Measurements from ENCODE around the gene ACAT2.
"Not testable (repeated sequence)": the region's sequence is repeated elsewhere in the genome, so short reads cannot be mapped to it uniquely, and the experiment has no call there.

ACAT2 gene

DNA sequence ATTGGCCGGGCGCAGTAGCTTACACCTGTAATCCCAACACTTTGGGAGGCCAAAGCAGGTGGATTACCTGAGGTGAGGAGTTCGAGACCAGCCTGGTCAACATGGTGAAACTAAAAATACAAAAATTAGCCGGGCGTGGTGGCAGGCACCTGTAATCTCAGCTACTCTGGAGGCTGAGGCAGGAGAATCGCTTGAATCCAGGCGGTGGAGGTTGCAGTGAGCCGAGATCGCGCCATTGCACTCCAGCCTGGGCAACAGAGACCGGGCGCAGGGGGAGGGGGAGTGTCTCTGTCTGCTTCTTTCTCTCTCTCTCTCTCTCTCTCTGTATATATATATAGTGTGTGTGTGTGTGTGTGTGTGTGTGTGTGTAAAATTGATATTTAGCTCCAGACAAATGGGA, 29.3 kb upstream of the ACAT2 start:
- DNase-seq = not testable (repeated sequence)

DNA sequence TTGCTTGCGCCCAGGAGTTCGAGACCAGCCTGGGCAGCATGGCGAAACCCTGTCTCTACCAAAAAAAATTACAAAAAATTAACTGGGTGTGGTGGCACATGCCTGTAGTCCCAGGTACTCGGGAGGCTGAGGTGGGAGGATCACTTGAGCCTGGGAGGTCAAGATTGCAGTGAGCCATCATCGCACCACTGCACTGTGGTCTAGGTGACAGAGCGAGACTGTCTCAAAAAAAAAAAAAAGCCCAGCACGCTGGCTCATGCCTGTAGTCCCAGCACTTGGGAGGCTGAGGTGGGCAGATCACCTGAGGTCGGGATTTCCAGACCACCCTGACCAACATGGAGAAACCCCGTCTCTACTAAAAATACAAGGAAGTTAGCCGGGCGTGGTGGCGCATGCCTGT, 28.4 kb upstream of the ACAT2 start:
- DNase-seq = not testable (repeated sequence)

DNA sequence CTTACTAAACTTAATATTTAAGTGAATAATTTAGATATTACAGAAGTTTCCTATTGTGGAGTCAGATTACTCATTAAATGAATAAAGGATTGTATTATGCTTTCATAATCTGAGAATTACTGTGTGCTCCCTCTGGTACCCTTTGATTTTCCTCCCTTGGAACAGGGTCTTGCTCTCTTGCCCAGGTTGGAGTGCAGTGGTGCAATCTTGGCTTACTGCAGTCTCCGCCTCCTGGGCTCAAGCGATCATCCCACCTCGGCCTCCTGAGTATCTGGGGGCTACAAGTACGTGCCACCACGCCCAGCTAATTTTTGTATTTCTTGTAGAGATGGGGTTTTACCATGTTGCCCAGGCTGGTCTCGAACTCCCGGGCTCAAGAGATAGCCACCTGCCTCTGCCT, 24.9 kb upstream of the ACAT2 start:
- DNase-seq = no peak

DNA sequence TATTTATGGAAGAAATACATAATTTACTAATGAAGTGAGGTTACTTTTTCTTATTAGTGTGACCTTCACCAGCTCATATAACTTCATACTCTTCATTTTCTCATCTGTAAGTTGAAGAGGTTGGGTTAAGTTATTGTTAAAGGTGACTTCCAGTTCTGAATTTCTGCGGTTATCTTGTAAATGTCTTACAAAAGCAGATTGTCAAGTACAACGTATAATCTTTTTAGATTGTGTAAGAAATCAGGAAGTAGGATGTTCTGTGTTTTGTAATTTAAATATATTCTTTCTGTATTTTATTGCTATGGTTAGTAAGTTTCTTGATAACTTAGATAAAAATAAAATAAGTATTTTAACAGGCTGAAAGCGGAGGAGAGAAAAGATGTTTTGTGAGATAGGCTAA, 22.5 kb upstream of the ACAT2 start:
- no peak for DNase-seq

DNA sequence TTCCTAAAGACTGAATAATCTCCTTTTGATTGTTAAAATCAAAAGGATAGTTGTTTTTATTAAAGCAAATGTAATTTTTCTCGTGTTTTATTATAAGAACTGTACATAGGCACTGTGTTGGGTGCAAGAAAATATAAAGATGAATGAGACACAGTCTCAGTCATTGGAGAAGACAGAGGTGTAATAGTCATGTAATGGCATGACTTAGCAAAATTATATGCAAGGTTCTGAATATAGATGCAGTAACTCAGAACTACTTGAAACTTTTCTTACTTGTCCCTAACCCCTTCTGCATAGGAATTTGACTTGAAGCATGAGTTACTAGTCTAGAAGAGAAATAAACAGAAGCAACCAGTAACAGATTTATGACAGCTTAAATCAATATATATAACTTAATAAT, 19.7 kb upstream of the ACAT2 start:
- no peak for DNase-seq

DNA sequence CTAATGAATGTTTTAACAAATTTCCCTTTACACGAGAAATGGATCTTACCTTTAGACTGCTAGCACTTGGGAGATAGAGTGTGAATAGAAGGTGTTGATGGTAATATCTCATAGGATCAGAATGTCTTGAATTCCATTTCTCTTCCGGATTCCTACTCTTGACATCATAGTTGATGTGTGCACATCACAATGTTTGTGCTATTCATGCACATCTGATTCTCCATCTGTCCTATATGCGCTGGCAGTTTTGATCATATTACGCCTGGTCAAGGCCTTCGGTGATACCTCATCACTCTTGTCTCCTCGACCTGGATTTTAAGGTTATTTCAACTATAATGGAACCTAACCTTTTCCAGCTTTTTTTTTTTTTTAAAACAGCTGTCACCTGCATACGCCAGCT, 16.8 kb upstream of the ACAT2 start:
- DNase-seq = no peak

DNA sequence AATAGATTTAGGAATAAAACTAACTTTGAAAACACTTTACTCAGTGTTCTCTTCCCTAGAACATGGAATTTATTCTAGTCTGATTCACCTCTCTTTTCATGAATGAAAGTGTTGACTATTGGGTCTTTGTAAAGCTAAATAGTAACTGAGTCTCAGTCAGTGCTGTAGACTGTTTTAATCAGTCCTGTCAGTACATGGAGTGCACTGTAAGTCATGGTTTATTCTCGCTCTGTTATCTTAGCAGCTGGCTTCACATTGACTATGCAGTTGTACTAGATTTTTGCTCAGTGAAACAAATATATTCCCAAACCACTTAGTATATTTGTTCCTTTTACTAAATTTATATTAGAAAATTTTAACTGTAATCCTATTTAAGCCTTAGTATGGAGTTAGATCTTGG, 15.1 kb upstream of the ACAT2 start:
- no peak for DNase-seq

DNA sequence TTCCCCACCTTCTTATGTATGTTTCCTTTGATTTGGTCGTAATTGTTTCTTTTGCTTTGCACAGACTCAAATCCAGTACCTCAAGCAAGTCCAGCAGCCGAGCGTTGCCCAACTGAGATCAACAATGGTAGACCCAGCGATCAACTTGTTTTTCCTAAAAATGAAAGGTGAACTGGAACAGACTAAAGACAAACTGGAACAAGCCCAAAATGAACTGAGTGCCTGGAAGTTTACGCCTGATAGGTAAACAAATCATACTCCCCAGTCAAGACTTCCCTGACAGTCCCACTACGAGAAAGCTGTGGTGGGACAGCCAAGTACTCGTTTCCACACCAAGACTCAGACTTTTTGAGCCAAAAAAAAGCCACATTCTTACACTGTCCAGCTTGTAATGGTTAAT, 13.7 kb upstream of the ACAT2 start:
- DNase-seq = not testable (repeated sequence)

DNA sequence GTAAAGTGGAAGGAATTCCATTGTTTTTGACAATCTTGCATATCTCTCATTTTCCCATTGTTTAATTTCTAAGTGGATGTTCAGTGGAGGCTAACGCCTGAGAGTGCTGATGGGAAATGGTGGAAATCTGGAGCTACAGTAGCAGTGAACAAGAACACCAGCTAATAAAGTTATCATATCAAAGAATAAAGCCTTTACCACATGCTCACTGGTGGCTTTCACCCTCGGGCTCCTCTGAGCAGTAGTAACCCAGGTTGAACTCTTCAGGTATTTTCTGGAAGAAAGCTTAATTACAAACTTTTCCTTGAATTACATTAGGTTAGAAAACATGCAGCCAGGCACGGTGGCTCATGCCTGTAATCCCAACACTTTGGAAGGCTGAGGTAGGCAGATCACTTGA, 10.4 kb upstream of the ACAT2 start:
- DNase-seq = no peak

DNA sequence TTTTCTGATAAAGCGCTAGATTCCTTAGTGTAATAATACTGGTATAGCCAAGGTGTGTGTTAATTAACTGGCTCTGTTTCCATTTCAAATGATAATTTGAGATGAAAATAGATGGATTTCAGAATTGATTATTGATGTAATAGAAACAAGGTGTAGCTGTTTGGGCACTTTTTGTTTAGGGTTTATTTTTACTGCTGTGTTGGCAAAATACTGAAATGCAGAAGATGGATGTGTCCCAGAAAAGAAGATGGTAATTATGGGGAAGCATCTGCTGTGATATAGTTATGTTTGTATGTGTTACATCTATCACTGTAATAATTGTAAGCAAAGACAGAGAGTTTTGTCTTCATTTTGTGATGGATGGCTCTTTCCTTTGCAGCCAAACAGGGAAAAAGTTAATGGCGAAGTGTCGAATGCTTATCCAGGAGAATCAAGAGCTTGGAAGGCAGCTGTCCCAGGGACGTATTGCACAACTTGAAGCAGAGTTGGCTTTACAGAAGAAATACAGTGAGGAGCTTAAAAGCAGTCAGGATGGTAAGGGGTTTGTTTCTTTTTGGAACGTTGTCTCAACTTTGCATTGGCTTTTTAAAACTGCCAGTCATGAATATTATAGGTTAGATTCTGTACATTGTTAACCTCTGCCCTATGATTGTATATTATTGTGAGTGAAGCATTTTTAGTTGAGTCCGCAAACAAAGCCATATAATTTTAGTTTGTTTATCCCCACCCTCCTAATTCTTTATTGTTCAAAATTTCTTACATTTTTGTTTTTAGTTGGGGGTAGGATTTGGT, 8.6 kb upstream of the ACAT2 start:
- DNase-seq = no peak

DNA sequence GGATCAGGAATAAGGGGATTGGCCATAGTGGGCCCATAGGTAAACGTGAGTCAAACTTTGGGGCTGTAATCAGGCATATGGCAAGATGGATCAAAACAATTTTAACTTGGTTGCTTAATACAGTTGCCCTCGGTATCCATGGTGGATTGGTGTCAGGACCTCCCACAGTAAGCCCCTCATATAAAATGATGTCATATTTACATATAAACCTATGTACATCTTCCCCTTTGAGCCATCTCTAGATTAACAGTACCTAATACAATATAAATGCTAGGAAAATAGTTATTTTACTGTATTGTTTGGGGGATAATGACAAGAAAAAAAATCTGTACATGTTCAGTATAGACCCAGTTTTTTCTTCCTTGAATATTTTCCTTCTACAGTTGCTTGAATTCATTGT, 7.4 kb upstream of the ACAT2 start:
- no peak for DNase-seq

DNA sequence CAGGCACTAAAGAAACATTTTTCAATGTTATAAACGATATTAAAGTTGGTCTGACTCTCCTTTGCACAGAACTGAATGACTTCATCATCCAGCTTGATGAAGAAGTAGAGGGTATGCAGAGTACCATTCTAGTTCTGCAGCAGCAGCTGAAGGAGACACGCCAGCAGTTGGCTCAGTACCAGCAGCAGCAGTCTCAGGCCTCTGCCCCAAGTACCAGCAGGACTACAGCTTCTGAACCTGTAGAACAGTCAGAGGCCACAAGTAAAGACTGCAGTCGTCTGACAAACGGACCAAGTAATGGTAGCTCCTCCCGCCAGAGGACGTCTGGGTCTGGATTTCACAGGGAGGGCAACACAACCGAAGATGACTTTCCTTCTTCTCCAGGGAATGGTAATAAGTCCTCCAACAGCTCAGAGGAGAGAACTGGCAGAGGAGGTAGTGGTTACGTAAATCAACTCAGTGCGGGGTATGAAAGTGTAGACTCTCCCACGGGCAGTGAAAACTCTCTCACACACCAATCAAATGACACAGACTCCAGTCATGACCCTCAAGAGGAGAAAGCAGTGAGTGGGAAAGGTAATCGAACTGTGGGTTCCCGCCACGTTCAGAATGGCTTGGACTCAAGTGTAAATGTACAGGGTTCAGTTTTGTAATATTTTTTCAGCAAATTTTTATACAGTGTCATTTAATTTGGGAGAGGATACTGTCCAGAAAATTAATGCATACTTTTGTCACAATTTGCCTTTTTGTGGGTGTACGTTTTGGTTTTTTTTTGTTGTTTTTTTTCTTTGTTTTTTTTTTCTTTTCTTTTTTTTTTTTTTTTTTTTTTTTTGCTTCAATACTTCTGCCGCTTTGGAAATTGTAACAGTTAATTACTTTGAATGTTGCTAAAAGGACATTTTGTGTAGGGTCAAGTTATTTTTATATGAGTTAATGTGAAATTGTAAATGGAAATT, 6.6 kb upstream of the ACAT2 start:
- no peak for DNase-seq

DNA sequence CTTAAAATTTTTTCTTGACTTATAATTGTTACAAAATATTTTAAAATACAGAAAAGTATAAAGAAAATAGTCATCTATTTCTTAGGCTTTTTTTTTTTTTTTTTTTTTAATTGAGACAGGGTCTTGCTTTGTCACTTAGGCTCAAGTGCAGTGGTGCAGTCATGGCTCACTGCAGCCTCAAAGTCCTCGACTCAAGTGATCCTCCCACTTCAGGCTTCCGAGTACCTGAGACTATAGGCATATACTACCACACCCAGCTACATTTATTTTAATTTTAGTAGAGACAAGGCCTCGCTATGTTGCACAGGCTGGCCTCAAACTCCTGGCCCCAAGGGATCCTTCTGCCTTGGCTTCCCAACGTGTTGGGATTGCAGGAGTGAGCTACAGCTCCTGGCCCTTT, 5.3 kb upstream of the ACAT2 start:
- no peak for DNase-seq

DNA sequence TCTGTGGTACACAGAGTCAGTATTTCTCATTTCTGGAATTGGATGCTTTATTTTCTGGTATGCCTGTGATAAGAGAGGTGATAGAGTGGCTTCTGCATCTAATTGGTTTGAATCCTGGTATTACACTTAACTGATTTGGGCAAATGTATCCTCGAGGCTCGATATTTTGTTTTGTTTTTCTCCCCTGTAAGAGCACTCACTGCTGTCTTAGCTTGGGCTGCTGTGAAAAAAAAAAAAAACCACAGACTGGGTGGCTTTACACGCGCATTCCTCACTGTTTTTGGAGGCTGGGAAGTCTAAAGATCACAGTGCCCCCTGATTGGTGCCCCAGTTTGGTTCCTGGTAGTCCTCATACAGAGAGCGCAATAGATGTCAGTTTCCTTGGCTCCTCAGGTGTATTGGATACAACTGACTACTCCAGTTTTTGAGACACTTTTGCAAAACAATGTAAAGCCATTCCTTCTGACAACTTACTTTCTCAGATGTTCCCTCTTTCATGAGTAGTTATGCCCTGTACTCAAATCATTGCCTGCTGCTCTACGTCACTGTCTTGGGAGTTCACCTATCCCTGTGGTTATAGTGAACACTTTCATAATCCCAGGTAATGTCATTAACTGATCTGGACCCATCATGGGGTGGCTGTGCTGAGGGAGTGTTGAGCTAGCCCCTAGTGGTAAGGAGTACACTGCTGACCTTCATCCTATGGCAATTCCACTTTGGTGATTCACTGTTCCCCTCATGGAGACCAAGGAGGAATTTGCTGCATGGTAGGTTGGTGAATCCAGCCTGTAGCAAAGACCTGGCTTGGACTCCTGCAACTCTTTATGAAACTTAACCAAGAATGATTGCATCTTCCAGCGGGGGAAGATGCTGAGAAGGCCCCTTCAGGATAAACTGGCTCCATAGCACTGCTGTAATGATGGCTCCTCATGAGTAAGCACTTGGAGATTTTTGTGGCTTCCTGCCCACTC, 3.5 kb upstream of the ACAT2 start:
- no peak for DNase-seq

DNA sequence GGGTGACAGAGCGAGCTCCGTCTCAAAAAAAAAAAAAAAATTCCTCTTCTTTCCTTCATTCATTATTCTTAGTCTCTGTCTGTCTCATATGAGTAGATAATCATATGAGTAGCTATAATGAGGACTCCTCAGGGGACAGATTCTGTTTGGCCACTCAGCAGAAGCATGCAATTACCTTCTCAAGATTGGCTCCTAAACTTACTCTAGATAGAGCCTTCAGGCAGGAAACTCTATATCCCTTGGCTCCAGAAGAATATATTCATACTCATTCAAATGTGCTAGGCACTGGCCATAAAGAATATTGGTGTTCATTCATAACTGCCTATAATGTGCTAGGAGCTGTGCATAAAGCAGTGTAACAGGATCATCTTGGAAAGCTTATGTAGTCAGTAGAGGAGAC, 2.2 kb upstream of the ACAT2 start:
- DNase-seq = no peak

DNA sequence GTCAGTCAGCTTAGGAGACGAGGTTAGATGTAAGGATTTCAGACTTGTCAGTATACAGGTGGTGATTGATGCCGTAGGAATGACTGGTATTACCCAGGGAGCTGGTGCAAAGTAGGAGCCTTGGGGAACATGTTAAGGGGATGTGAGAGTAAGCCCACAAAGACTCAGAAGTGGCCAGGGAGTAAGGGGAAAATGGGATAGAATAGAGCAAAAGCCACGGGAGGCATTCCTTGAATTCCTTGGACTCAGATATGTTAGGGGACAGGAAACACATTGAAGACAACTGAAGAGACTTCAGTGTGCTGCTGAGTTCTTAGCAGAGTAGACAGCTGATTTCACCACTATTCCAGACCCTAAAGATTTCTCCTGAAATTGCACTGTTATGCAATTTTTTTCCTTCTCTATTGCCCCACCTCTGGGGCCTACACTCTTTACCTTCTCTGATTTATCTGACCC, 1.2 kb upstream of the ACAT2 start:
- no peak for DNase-seq

DNA sequence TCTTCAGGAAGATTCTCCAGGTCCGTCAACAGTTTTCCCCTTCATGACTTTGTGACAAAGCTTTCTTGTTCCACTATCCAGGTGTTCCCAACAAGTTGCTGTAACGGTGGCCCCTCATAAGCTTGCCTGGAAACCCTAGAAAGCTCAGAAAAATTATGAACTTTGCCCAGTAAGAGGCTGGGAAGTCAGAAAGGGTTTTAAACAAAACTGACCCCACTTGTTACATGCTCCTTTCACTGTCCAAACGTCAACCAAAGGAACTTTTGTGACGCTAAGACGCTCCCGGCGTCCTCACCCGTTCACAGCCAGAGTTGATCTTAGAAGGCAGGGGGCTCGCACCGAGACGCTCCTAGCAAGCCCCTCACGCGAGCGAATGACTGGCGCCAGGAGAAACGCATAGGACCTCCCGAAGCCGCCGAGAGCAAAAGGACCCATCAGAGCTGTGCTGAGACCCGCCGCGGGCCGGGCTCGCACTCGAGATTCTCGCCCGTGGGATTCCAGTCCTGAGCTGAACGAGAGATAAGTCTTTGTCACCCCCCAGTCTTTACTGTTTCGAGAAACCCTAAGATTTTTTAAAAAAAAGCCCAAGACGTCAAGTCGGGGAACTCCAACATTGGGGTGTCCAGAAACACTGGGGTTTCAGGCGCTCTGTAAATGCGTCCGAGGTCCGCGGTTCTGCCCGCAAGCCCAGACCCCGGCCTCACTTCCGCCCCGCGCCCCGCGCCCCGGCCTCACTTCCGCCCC, 544 bp upstream of the ACAT2 start:
- DNase-seq = peak in 1 of 2 experiments; percentile 31

DNA sequence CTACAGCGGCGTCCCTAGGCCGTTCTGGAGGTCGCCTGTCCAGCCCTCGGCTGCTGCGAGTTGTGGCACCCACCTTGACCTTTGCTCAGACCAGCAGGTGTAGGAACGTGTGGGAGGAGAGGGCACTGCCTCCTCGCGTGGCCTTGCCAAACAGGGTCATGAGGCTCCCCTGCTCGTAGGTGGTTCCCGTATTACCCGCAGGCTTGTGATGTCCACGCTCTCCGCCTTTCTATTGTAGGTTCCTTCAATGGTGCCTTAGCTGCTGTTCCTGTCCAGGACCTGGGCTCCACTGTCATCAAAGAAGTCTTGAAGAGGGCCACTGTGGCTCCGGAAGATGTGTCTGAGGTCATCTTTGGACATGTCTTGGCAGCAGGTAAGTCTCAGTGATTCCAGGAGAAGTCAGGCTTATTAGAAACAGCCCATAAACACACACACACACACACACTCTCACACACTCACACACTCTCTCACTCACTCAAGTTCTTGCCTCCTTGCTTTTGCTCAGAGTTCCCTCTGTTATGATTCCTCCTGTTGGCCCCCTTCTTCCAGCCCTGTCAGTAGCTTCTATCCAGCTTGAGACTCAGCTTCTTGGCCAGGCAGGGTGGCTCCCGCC, 942 bp downstream of the ACAT2 start:
- peak in 1 of 2 experiments; percentile 15 for DNase-seq

DNA sequence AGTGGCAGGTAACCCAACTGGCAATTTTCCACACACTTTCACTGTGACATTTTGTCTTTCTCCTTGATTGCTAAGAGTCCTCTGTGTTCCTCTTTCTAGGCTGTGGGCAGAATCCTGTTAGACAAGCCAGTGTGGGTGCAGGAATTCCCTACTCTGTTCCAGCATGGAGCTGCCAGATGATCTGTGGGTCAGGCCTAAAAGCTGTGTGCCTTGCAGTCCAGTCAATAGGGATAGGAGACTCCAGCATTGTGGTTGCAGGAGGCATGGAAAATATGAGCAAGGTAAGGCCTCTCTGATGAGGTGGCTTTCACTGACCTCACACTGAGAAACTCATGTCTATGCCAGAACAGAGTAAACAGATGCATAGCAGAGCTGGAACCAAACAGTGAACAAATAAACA, 5.1 kb downstream of the ACAT2 start:
- no peak for DNase-seq

DNA sequence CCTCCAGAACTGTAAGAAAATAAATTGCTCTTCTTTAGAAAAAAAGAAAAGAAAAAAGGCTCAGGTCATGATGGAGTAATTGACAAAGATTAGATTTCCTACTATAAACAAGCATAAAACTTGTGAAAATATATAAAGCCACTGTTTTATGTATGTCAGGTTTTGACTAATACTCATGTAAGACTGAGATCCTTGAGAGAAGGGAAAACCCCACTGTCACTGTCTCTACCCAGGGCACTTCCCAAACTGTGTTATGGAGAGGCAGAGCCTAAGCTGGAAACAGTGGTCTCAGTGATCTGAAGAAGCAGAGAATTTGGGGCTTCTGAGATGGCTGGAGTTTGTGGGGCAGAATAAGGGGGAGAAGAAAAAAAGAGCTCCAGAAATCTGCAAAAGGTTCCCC, 7.6 kb downstream of the ACAT2 start:
- no peak for DNase-seq

DNA sequence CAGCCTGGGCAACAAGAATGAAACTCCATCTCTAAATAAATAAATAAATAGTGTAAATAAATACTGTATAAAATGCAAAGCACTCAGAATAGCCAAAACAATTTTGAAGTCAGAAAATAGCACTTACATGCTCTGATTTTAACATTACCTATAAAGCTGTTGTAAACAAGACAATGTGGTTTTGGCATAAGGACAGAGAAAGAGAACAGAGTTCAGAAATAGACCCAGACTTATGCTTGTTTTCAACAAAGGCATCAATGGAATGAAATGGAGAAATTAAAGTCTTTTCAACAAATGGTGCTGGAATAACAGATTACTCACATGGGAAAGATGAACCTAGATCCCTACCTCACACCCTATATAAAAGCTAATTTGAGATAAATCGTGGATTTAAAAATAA, 10.4 kb downstream of the ACAT2 start:
- no peak for DNase-seq
